HCT116 (cell line): ENCODE results near the gene FAM89B. TPM values are rescaled to one million over a fixed set of nuclear protein-coding genes. Genes with fewer than 3 reads are reported as not detected.

ENCODE experiments used
- ATAC-seq: fragments of 200-7000 bp; cut with Tn5 transposase; 2 replicates; pipeline ENCODE4 v1.9.1; 2020; ENCODE audit warnings: mild to moderate bottlenecking, moderate library complexity
- BruUV-seq: library from RNA; stranded (reverse); fragments of 400-500 nt; replicated peaks from 2 replicates; lab custom pipeline; 2021; lab: Mats Ljungman, UMichigan
- CTCF ChIA-PET: fragments of 300-600 bp; sonication (Branson Sonifier 250); formaldehyde crosslinking; loops from one replicate; lab custom pipeline; 2021; ENCODE audit warnings: antibody characterized with exemption; lab: Charles Lee
- POLR2A ChIA-PET: fragments of 300-600, 350-600 bp; sonication (Branson Sonifier 250); formaldehyde crosslinking; loops from one replicate; lab custom pipeline; 2021; ENCODE audit warnings: antibody characterized with exemption; lab: Charles Lee
- RAD21 ChIA-PET, 2 experiments: fragments of 300-600 bp; sonication (Branson Sonifier 250); formaldehyde crosslinking; loops; one replicate each; lab custom pipeline; 2023; ENCODE audit warnings: low total read pairs in 2 of 2; ENCODE audit not compliant: uncharacterized antibody in 2 of 2, unreplicated experiment in 2 of 2, low non-redundant PET in 1 of 2; lab: Charles Lee
- DNase-seq: peaks from one replicate; pipeline ENCODE4 v3.0.0-alpha.2; 2010; ENCODE audit warnings: low read depth, low spot score
- H2AFZ ChIP-seq: fragments of 200-600 bp; shearing (Covaris generic), sonication (generic); 2 replicates; pipeline ENCODE4 v1.6.1; 2017; ENCODE audit warnings: low read depth, mixed run types, mixed read lengths, antibody characterized with exemption, low read length; ENCODE audit not compliant: poor library complexity, severe bottlenecking
- H3K27ac ChIP-seq: 2 replicates; pipeline ENCODE4 v1.5.1; 2012; ENCODE audit warnings: low read depth, low read length
- H3K27me3 ChIP-seq: fragments of 200-600 bp; sonication (generic); 2 replicates; pipeline ENCODE4 v1.6.1; 2016; ENCODE audit warnings: mixed run types, low read length, mixed read lengths; ENCODE audit not compliant: insufficient read depth
- H3K36me3 ChIP-seq, 2 experiments: fragments of 200-500 bp in 1 of 2; fragments of 200-600 bp in 1 of 2; sonication (Bioruptor generic) in 1 of 2; sonication (generic) in 1 of 2; 2 replicates each; pipeline versions ENCODE4 v1.5.1 to v1.6.1; 2014 to 2016; ENCODE audit warnings: low read length in 2 of 2, inconsistent platforms in 1 of 2, mixed read lengths in 1 of 2, mixed run types in 1 of 2; ENCODE audit not compliant: insufficient read depth in 2 of 2, control insufficient read depth in 1 of 2
- H3K4me1 ChIP-seq, 2 experiments: fragments of 200-600 bp in 1 of 2; sonication (generic) in 1 of 2; 2 replicates each; pipeline versions ENCODE4 v1.5.1 to v1.6.1; 2012 to 2017; ENCODE audit warnings: low read length in 2 of 2, inconsistent platforms in 1 of 2, mild to moderate bottlenecking in 1 of 2, mixed read lengths in 1 of 2, mixed run types in 1 of 2, moderate library complexity in 1 of 2; ENCODE audit not compliant: insufficient read depth in 2 of 2, control insufficient read depth in 1 of 2
- H3K4me2 ChIP-seq: fragments of 200-600 bp; sonication (generic); 2 replicates; pipeline ENCODE4 v1.6.1; 2017; ENCODE audit warnings: mixed run types, low read length, mixed read lengths
- H3K4me3 ChIP-seq, 2 experiments: fragments of 200-600 bp in 1 of 2; sonication (generic) in 1 of 2; replicated peaks in 1 of 2; 2 replicates each; pipeline ENCODE4 v1.5.1; 2011 to 2016; ENCODE audit warnings: low read length in 2 of 2, control low read depth in 1 of 2, low read depth in 1 of 2, mild to moderate bottlenecking in 1 of 2, mixed read lengths in 1 of 2, mixed run types in 1 of 2
- H3K79me2 ChIP-seq: fragments of 200-600 bp; sonication (generic); 2 replicates; pipeline ENCODE4 v1.6.1; 2017; ENCODE audit warnings: mild to moderate bottlenecking, mixed run types, low read length, moderate library complexity, mixed read lengths; ENCODE audit not compliant: insufficient read depth
- H3K9ac ChIP-seq: fragments of 200-600 bp; sonication (generic); 2 replicates; pipeline ENCODE4 v1.6.1; 2016; ENCODE audit warnings: low read length, mixed read lengths
- H3K9me2 ChIP-seq: fragments of 200-600 bp; sonication (generic), shearing (Covaris generic); 2 replicates; pipeline ENCODE4 v1.6.1; 2017; ENCODE audit warnings: mixed run types, mild to moderate bottlenecking, moderate library complexity; ENCODE audit not compliant: insufficient read depth
- H3K9me3 ChIP-seq, 2 experiments: fragments of 200-500 bp in 1 of 2; fragments of 200-600 bp in 1 of 2; sonication (Bioruptor generic) in 1 of 2; sonication (generic) in 1 of 2; 2 replicates each; pipeline ENCODE4 v1.6.1; 2014 to 2017; ENCODE audit warnings: low read length in 2 of 2, mixed read lengths in 2 of 2, inconsistent platforms in 1 of 2, low read depth in 1 of 2, mild to moderate bottlenecking in 1 of 2, mixed run types in 1 of 2, moderate library complexity in 1 of 2; ENCODE audit not compliant: control insufficient read depth in 1 of 2, insufficient read depth in 1 of 2
- H4K20me1 ChIP-seq: fragments of 200-600 bp; sonication (generic), shearing (Covaris generic); 2 replicates; pipeline ENCODE4 v1.6.1; 2017; ENCODE audit warnings: mixed run types, mild to moderate bottlenecking, moderate library complexity; ENCODE audit not compliant: insufficient read depth
- ATF3 ChIP-seq: IDR thresholded peaks from 2 replicates; pipeline ENCODE4 v1.6.1; 2012
- CBX3 ChIP-seq: IDR thresholded peaks from 2 replicates; pipeline ENCODE4 v1.6.1; 2012; ENCODE audit warnings: low read depth
- CEBPB ChIP-seq: IDR thresholded peaks from 2 replicates; pipeline ENCODE4 v1.6.1; 2012; ENCODE audit warnings: low read depth
- CTCF ChIP-seq, 3 experiments: fragments of 200-600 bp in 1 of 3; sonication (generic) in 1 of 3; IDR thresholded peaks in 2 of 3; conservative IDR thresholded peaks in 1 of 3; 2 replicates each; pipeline ENCODE4 v1.5.1; 2012 to 2017; ENCODE audit warnings: low read depth in 2 of 3, low read length in 2 of 3, antibody characterized with exemption in 1 of 3, borderline replicate concordance in 1 of 3, control low read depth in 1 of 3, mild to moderate bottlenecking in 1 of 3, mixed read lengths in 1 of 3, mixed run types in 1 of 3, moderate library complexity in 1 of 3; ENCODE audit not compliant: insufficient read depth in 1 of 3
- EGR1 ChIP-seq: IDR thresholded peaks from 2 replicates; pipeline ENCODE4 v1.6.1; 2012; ENCODE audit warnings: low read depth
- EZH2 ChIP-seq: fragments of 200-600 bp; sonication (generic); IDR thresholded peaks from 2 replicates; pipeline ENCODE4 v1.6.1; 2017; ENCODE audit warnings: antibody characterized with exemption, mixed run types
- EZH2phosphoT487 ChIP-seq: fragments of 200-600 bp; IDR thresholded peaks from 2 replicates; pipeline ENCODE4 v1.6.1; 2018; ENCODE audit warnings: antibody characterized with exemption, borderline replicate concordance
- FOSL1 ChIP-seq: IDR thresholded peaks from 2 replicates; pipeline ENCODE4 v1.6.1; 2012; ENCODE audit warnings: low read depth
- JUND ChIP-seq: IDR thresholded peaks from 2 replicates; pipeline ENCODE4 v1.6.1; 2012
- POLR2A ChIP-seq: IDR thresholded peaks from 2 replicates; pipeline ENCODE4 v1.7.0; 2011; ENCODE audit warnings: borderline replicate concordance; ENCODE audit not compliant: insufficient read depth, insufficient read length; ENCODE audit errors: extremely low read depth
- POLR2AphosphoS5 ChIP-seq: IDR thresholded peaks from 2 replicates; pipeline ENCODE4 v1.6.1; 2011; ENCODE audit warnings: mild to moderate bottlenecking, low read depth, low read length, moderate library complexity
- RAD21 ChIP-seq: IDR thresholded peaks from 2 replicates; pipeline ENCODE4 v1.6.1; 2012; ENCODE audit warnings: low read depth, mild to moderate bottlenecking
- REST ChIP-seq: IDR thresholded peaks from 2 replicates; pipeline ENCODE4 v1.6.1; 2012; ENCODE audit warnings: low read depth
- SIN3A ChIP-seq: IDR thresholded peaks from 2 replicates; pipeline ENCODE4 v1.6.1; 2012; ENCODE audit warnings: low read depth
- SRF ChIP-seq: IDR thresholded peaks from 2 replicates; pipeline ENCODE4 v1.6.1; 2012; ENCODE audit warnings: low read depth
- TCF7L2 ChIP-seq: IDR thresholded peaks from 2 replicates; pipeline ENCODE4 v1.7.0; 2011; ENCODE audit warnings: borderline replicate concordance, inconsistent platforms; ENCODE audit not compliant: insufficient read depth, insufficient read length; ENCODE audit errors: extremely low read depth
- ZFX ChIP-seq: fragments of 450-650 bp; IDR thresholded peaks from 2 replicates; pipeline ENCODE4 v1.6.1; 2017
- ZNF274 ChIP-seq: fragments of 200-500 bp; sonication (Bioruptor generic); IDR thresholded peaks from 2 replicates; pipeline ENCODE4 v1.6.1; 2014; ENCODE audit warnings: mild to moderate bottlenecking, low read depth, low read length, inconsistent platforms
- intact Hi-C: fragments of 100-400 bp; cut with micrococcal nuclease; formaldehyde crosslinking; loops from 2 replicates; pipeline ENCODE4 v1.10.0; 2022
- total RNA-seq: library from RNA; stranded (reverse); gene quantifications from one replicate; pipeline ENCODE4 v1.2.1, GENCODE V29; 2021; ENCODE audit not compliant: unreplicated experiment

Gene FAM89B
- total RNA-seq, 1 experiment from 2014 or later = 60.0 TPM

GRCh38 chr11:65586676-65587075, 14.3 kb downstream of the FAM89B start:
- no peaks in the 10 kb centered on the region for H3K9me3 ChIP-seq
- no peak for TF ChIP-seq FOSL1
- TF ChIP-seq POLR2A = no peak
- TF ChIP-seq SIN3A = no peak
- no peak for TF ChIP-seq EZH2phosphoT487
- no peak for TF ChIP-seq TCF7L2
- no peak for TF ChIP-seq CBX3
- TF ChIP-seq EZH2 = no peak
- TF ChIP-seq CEBPB = no peak
- TF ChIP-seq REST = no peak
- TF ChIP-seq CTCF (IDR thresholded peaks at IDR 0.05 in 2 of 3, conservative IDR thresholded peaks at IDR 0.05 in 1 of 3; ENCODE audit: borderline replicate concordance in 1 of 3, insufficient read depth in 1 of 3, low read depth in 2 of 3, low read length in 2 of 3) = no peak
- TF ChIP-seq ZFX = no peak
- TF ChIP-seq ZNF274 = no peak
- TF ChIP-seq ATF3 = no peak
- no peak for TF ChIP-seq RAD21
- TF ChIP-seq JUND = no peak
- TF ChIP-seq EGR1 = no peak
- TF ChIP-seq POLR2AphosphoS5 = no peak
- TF ChIP-seq SRF = no peak
- TF ChIP-seq, all 23 proteins: peak for 0
- H2AFZ ChIP-seq = no peak overlapping the region
- H3K9me2 ChIP-seq = no peaks in the 10 kb centered on the region
- peaks cover 14 to 25% of the 10 kb centered on the region in 2 experiments for H3K4me1 ChIP-seq
- H3K4me3 ChIP-seq = no peak overlapping the region
- no peak overlapping the region for H3K27ac ChIP-seq
- H4K20me1 ChIP-seq = no peaks in the 10 kb centered on the region
- intact Hi-C loops = no loop called here
- CTCF ChIA-PET = interaction anchor here (1.0 kb wide), 1 partner anchor 9 kb away, joined by 3 read pairs; no protein-coding TSS in a partner anchor
- DNase-seq = no peak
- no peak for ATAC-seq
- H3K9ac ChIP-seq = no peak overlapping the region
- no TSS peak for BruUV-seq
- no peaks in the 10 kb centered on the region; a peak in 1 of 4 replicates for H3K36me3 ChIP-seq
- RAD21 ChIA-PET = no interaction called here
- no peaks in the 10 kb centered on the region for H3K27me3 ChIP-seq
- no peak overlapping the region for H3K4me2 ChIP-seq
- POLR2A ChIA-PET = interaction anchor here (0.8 to 1.5 kb wide), 3 partner anchors 11 to 273 kb away, joined by 3 read pairs; partner anchors contain the start of genes EHBP1L1 and MUS81
- no peaks in the 10 kb centered on the region for H3K79me2 ChIP-seq
